ENCODE measurements around the gene RPL18A.

RPL18A gene

GRCh38 chr19:17848595-17849292 is 11.0 kb upstream of the RPL18A start:
- TF ChIP-seq POLR2A (IDR thresholded peaks at IDR 0.05; ENCODE audit: low read depth, low read length) = no peak
- DNase-seq (ENCODE audit: insufficient read length, low spot score) (no peak), FAIRE-seq (no peak)

GRCh38 chr19:17854061-17854460 is 5.6 kb upstream of the RPL18A start:
- TF ChIP-seq POLR2A (IDR thresholded peaks at IDR 0.05; ENCODE audit: low read depth, low read length) = no peak
- DNase-seq (ENCODE audit: insufficient read length, low spot score) (no peak), FAIRE-seq (no peak)

GRCh38 chr19:17855280-17856152 is 4.2 kb upstream of the RPL18A start:
- DNase-seq (ENCODE audit: insufficient read length, low spot score) (peak; percentile 76), FAIRE-seq (peak; percentile 75)

GRCh38 chr19:17860331-17860992 is 752 bp downstream of the RPL18A start:
- no peak for FAIRE-seq
- no peak for DNase-seq (ENCODE audit: insufficient read length, low spot score)
- TF ChIP-seq POLR2A (IDR thresholded peaks at IDR 0.05; ENCODE audit: low read depth, low read length) = no peak

More at GRCh38 chr19:17855280-17856152, 4.2 kb upstream of the RPL18A start:
- TF ChIP-seq POLR2A (IDR thresholded peaks at IDR 0.05; ENCODE audit: low read depth, low read length) = no peak

GRCh38 chr19:17860993-17861360 is 1.3 kb downstream of the RPL18A start:
- no peak for FAIRE-seq
- no peak for DNase-seq (ENCODE audit: insufficient read length, low spot score)
- no peak for TF ChIP-seq POLR2A (IDR thresholded peaks at IDR 0.05; ENCODE audit: low read depth, low read length)

GRCh38 chr19:17861542-17862402 is 2.1 kb downstream of the RPL18A start:
- DNase-seq (ENCODE audit: insufficient read length, low spot score) (no peak), FAIRE-seq (no peak)
- TF ChIP-seq POLR2A (IDR thresholded peaks at IDR 0.05; ENCODE audit: low read depth, low read length) = no peak

GRCh38 chr19:17862711-17863519 is 3.2 kb downstream of the RPL18A start:
- FAIRE-seq (no peak), DNase-seq (ENCODE audit: insufficient read length, low spot score) (no peak)
- no peak for TF ChIP-seq POLR2A (IDR thresholded peaks at IDR 0.05; ENCODE audit: low read depth, low read length)

- TF ChIP-seq POLR2A (IDR thresholded peaks at IDR 0.05; ENCODE audit: low read depth, low read length) = no peak
- no peak for FAIRE-seq
- no peak for DNase-seq (ENCODE audit: insufficient read length, low spot score)
These were observed 3.9 kb downstream of the RPL18A start for GRCh38 chr19:17863520-17864182.

GRCh38 chr19:17865364-17866311 is 5.9 kb downstream of the RPL18A start:
- FAIRE-seq (no peak), DNase-seq (ENCODE audit: insufficient read length, low spot score) (no peak)
- TF ChIP-seq POLR2A (IDR thresholded peaks at IDR 0.05; ENCODE audit: low read depth, low read length) = no peak; the same call in 1 of the 2 replicates

GRCh38 chr19:17866312-17866963 is 6.7 kb downstream of the RPL18A start:
- no peak for TF ChIP-seq POLR2A (IDR thresholded peaks at IDR 0.05; ENCODE audit: low read depth, low read length)
- FAIRE-seq = no peak
- no peak for DNase-seq (ENCODE audit: insufficient read length, low spot score)
